K562 (cell line): Measurements from ENCODE around the gene NPFF. TPM values are rescaled to one million over a fixed set of nuclear protein-coding genes. Genes with fewer than 3 reads are reported as not detected.

Source experiments
- ARID2 ChIP-seq: fragments of 450-650 bp; IDR thresholded peaks from 2 replicates; pipeline ENCODE4 v1.6.1; 2017; ENCODE audit warnings: antibody characterized with exemption, mild to moderate bottlenecking
- ETV1 ChIP-seq: fragments of 450-650 bp; conservative IDR thresholded peaks from 2 replicates; pipeline ENCODE4 v1.6.1; 2016; ENCODE audit warnings: missing genetic modification characterization, control low read depth, low read depth, missing compliant biosample characterization
- KDM1A ChIP-seq, 2 experiments: fragments of 450-650 bp; IDR thresholded peaks; 2 replicates each; pipeline ENCODE4 v1.6.1; 2016; ENCODE audit warnings: mild to moderate bottlenecking in 2 of 2
- MAX ChIP-seq: sonication (generic); formaldehyde crosslinking; IDR thresholded peaks from 2 replicates; pipeline ENCODE4 v1.9.0; 2022; ENCODE audit warnings: mild to moderate bottlenecking, missing genetic modification reagents
- MAZ ChIP-seq, 2 experiments: fragments of 450-650 bp in 1 of 2; sonication (generic) in 1 of 2; formaldehyde crosslinking; IDR thresholded peaks in 1 of 2; conservative IDR thresholded peaks in 1 of 2; 2 replicates each; pipeline versions ENCODE4 v1.4.0 to v1.5.0; 2020; ENCODE audit warnings: mild to moderate bottlenecking in 1 of 2, missing genetic modification reagents in 1 of 2
- MYC ChIP-seq, 2 experiments: fragments of 250-450 bp in 1 of 2; sonication (Bioruptor Pico) in 1 of 2; IDR thresholded peaks; 2 replicates each; pipeline versions ENCODE4 v1.5.1 to v1.6.1; 2012 to 2021; ENCODE audit warnings: low read depth in 2 of 2, borderline replicate concordance in 1 of 2, improper control_type of control experiment in 1 of 2, low read length in 1 of 2, mild to moderate bottlenecking in 1 of 2, moderate library complexity in 1 of 2
- NFE2L1 ChIP-seq: fragments of 450-650 bp; IDR thresholded peaks from 2 replicates; pipeline ENCODE4 v1.6.1; 2016; ENCODE audit warnings: missing genetic modification characterization, low read depth, mild to moderate bottlenecking, missing compliant biosample characterization, moderate library complexity, borderline replicate concordance
- POLR2AphosphoS2 ChIP-seq: IDR thresholded peaks from 2 replicates; pipeline ENCODE4 v1.6.1; 2012; ENCODE audit warnings: low read length, improper control_type of control experiment
- POLR2G ChIP-seq: fragments of 200-400 bp; formaldehyde crosslinking; IDR thresholded peaks from 2 replicates; pipeline ENCODE4 v1.6.1; 2017; ENCODE audit warnings: low read depth, mild to moderate bottlenecking, antibody characterized with exemption, low read length, moderate library complexity
- RBFOX2 ChIP-seq: fragments of 200-400 bp; formaldehyde crosslinking; IDR thresholded peaks from 2 replicates; pipeline ENCODE4 v1.6.1; 2017; ENCODE audit warnings: low read depth, mild to moderate bottlenecking, low read length, moderate library complexity
- REST ChIP-seq, 2 experiments: fragments of 450-650 bp; formaldehyde crosslinking in 1 of 2; IDR thresholded peaks; 2 replicates each; pipeline versions ENCODE4 v1.4.0 to v1.6.1; 2014 to 2020; ENCODE audit warnings: mild to moderate bottlenecking in 2 of 2, borderline replicate concordance in 1 of 2, low read depth in 1 of 2
- SPI1 ChIP-seq: IDR thresholded peaks from 2 replicates; pipeline ENCODE4 v1.6.1; 2011; ENCODE audit warnings: low read depth, low read length, control low read depth, borderline replicate concordance
- STAT6 ChIP-seq: sonication (generic); formaldehyde crosslinking; IDR thresholded peaks from 2 replicates; pipeline ENCODE4 v1.8.1; 2023; ENCODE audit warnings: mild to moderate bottlenecking, missing genetic modification reagents
- ZNF384 ChIP-seq: IDR thresholded peaks from 2 replicates; pipeline ENCODE4 v1.6.1; 2012; ENCODE audit warnings: low read depth, low read length, improper control_type of control experiment
- ZNF766 ChIP-seq: fragments of 200-800 bp; sonication (Bioruptor generic); conservative IDR thresholded peaks from 2 replicates; pipeline ENCODE4 v1.6.1; 2016; ENCODE audit warnings: missing genetic modification characterization, missing compliant biosample characterization
- polyA plus RNA-seq, 8 experiments: library from polyadenylated mRNA; depleted of rRNA in 4 of 8; stranded (reverse) in 5 of 8; unstranded in 3 of 8; fragments of >200 nt; fragmentation: Nextera tagmentation in 2 of 8; fragmentation: Illumina TruSeq in 1 of 8; extraction: Ambion mirVana in 2 of 8; extraction: Trizol in 1 of 8; gene quantifications; 2 replicates each; pipeline versions ENCODE4 v1.2.1 to v1.2.3, GENCODE V29; 2011 to 2014; ENCODE audit warnings: inconsistent platforms in 1 of 8, missing spikeins in 1 of 8
- total RNA-seq, 7 experiments: library from RNA; depleted of rRNA in 6 of 7; stranded (reverse); fragments of >200 nt in 6 of 7; fragmentation: Illumina TruSeq in 2 of 7; extraction: Trizol in 2 of 7; gene quantifications; 2 replicates each; pipeline versions ENCODE4 v1.2.1 to v1.2.3, GENCODE V29; 2011 to 2021; ENCODE audit warnings: low replicate concordance in 1 of 7

Gene NPFF
- total and polyA plus RNA-seq, 9 of the 15 experiments (the other 6 are each of a cell fraction or from before 2014, with no cell fraction given): 0.15 to 1.2 (median 0.55) TPM; not detected in 6

- TF ChIP-seq NFE2L1 (tag) (no peak), KDM1A (IDR thresholded peaks at IDR 0.05) (no peak), STAT6 (CRISPR knock-in tag) (no peak), RBFOX2 (no peak), MAX (CRISPR knock-in tag) (0 out of 2 replicates have a peak, but pooled peaks have one; percentile 10), ARID2 (peak; percentile 56; the same call in 1 of the 2 replicates), POLR2G (no peak), MYC (IDR thresholded peaks at IDR 0.05; ENCODE audit: low read depth, low read length) (peak; percentile 39; the same call in 1 of the 2 replicates), MYC (CRISPR knock-in tag; IDR thresholded peaks at IDR 0.05; ENCODE audit: borderline replicate concordance, low read depth) (no peak), POLR2AphosphoS2 (0 out of 2 replicates have a peak, but pooled peaks have one; percentile 44), ZNF766 (no peak), ZNF384 (peak; percentile 38; the same call in 1 of the 2 replicates), SPI1 (peak; percentile 93), MAZ (CRISPR knock-in tag; conservative IDR thresholded peaks at IDR 0.05 in 1 of 2, IDR thresholded peaks at IDR 0.05 in 1 of 2) (0 out of 4 replicates have a peak, but pooled peaks have one; percentile 44 to 50), ETV1 (0 out of 2 replicates have a peak, but pooled peaks have one; percentile 28), REST (IDR thresholded peaks at IDR 0.05; ENCODE audit: borderline replicate concordance) (peak; percentile 83), REST (CRISPR knock-in tag; IDR thresholded peaks at IDR 0.05; ENCODE audit: low read depth) (no peak)
Observed at GRCh38 chr12:53508534-53509170, 1.4 kb upstream of the NPFF start (continued).
